Stimulated activated CD4-positive, alpha-beta T cell treated with anti-CD3 and anti-CD28 coated beads, Interleukin-4, amount 100 ng/mL, for 1 hour (primary cell): ENCODE results near the gene MARK1.

Experiments used
- DNase-seq: peaks from one replicate; pipeline ENCODE4 v3.0.0-alpha.2; 2020

The MARK1 gene

DNA sequence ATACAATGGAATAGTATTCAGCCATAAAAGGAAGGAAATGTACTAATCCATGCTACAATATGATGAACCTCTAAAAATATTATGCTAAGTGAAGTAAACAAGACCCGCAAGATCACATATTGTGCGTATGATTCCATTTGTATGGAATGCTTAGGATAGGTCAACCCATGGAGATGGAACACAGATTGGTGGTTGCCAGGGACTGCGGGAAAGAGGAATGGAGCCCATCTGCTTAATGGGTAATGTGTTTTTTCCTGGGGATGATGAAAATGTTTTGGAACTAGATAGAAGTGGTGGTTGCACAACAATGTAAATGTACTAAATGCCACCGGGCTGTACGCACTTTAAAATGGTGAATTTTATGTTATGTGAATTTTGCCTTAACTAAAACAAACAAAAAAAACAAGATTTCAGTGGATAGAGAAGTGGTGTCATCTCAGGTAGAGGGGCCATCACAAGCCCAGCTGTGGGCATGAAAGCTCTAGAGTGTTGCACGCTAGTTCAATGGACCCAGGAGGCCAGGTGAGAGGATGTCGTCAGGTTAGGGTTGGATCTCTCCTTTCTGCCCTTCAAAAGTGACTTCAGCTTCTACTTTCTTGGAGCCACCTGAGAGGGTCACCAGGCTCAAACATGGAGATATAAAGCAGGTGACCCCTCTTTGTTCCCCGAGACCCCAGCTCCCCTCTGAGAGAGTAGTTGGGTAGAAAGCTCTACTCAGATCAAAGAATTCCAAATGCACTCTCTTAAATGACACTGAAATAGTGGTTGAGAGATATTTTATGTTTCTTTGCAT lies 164.7 kb downstream of the MARK1 start:
- no peak for DNase-seq

DNA sequence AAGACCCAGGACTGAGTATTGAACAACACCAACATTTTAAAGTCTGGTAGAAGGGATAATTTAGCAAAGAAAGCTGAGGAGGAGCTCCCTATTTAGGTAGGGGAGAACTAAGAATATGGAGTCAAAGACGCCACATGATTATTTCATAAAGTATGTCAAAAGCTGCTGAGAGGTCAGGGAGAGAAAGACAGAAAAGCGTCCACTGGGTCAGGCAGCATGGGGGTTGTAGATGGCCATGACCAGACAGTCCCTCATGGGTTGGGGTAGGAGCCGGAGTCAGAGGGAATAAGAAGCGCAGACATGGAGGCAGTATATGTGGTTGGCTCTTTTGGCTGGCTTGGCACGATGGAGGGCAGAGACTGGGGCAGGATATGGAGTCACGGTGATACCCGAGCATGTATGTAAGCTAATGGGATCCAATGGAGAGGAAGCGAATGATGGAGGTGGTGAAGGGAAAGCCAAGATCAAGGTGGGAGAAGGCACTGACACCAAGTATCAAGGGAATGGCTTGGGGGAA lies 167.0 kb downstream of the MARK1 start:
- no peak for DNase-seq

DNA sequence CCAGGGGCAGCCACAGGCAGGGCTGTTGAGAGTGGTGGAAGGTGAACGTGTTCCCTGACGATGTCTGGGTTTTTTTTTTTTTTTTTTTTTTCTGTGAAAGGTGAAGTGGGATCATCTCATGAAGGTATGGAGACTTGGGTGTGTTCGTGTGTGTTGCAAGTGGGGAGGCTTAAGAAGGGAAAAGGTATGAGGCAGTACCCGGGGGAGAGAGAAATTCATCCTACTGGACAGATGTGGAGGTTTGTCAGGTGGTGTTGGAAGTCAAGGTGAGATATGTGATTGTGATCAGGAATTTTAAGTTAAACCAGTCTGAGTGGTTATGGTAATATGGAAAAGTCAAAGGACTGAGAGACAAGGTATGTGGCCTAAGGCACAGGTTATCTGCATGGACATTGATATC lies 167.5 kb downstream of the MARK1 start:
- no peak for DNase-seq

DNA sequence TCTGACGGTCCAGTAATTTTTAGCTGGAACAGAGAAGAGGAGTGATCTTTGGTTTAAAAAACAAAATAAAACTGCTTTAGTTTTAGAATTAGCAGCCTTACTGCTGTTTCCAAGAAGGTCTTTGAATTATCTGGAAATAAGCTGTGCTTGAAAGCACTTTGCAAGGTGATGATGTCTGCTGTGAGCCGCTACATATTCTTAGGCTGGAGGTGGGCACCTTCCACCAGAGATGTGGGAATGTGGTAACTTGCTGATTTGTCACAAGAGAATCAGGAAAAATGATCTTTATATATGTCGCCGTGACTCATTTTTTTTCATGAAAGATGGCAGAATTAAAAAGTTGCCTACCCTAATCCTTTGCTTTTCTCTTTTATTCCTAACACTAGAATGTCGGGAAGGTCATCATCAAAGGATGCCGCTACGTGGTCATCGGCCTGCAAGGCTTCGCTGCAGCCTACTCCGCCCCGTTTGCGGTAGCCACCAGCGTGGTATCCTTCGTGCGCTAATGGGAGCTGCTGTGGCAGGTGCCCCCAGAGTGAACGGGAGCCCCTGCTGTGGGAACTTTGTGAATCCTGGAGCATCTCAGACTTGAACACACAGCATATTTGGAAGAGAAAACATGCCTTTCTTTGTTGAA lies 168.4 kb downstream of the MARK1 start:
- DNase-seq: no peak

DNA sequence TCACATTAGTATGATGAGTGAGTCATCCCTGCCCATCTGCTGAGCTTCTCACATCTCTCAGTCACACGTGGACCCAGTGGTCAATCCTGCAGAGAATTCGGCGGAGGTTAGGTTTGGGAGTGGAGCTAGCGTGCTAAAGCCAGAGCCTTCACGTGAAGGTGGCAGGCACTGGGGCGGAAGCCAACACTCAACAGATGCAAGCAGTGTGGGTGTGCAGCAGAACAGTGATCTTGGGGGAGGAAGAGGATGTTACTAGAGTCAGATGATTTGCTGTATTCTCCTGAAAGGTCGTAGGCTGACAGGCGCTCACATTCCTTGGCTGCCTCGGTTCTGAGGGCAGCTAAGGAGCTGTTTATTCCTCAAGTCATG lies 168.9 kb downstream of the MARK1 start:
- no peak for DNase-seq

DNA sequence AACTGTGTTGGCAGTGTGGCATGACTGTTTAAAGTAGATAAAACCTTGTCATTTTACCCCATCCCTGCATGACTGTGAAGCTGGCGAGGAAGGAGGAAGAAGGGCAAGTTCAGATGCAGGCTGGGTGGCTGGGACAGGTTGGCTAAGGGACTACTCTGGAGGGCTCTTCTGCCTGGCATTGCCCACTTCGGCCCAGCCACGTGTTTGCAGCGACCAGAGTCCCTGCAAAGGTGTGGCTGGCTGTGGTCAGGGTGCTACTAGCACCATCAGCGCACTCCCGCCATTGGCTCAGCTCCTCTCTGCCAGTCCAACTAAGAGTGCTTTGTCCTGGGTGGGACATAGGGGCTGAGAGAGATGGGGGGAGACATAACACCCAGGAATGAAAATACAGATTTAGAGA lies 169.4 kb downstream of the MARK1 start:
- DNase-seq: no peak

DNA sequence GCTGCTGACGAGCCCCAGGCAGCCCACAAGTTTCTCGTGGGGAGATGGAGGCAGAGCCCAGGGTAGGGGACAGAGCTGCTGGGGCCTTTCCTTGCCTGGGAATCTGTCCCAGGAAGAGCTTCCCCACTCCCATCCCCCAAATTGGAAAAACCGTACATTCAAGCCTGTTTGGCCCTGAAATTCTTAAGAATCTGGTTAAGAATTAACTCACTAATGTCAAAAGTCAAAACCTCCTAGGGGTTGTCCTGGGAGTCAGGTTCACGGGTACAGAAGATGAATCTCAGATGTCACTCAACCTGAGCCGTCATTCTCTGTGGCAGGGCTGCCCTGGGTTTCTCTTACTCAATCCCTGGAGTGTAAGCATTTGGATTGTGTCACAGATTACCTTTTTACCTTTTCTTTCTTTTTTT lies 170.7 kb downstream of the MARK1 start:
- DNase-seq: no peak

DNA sequence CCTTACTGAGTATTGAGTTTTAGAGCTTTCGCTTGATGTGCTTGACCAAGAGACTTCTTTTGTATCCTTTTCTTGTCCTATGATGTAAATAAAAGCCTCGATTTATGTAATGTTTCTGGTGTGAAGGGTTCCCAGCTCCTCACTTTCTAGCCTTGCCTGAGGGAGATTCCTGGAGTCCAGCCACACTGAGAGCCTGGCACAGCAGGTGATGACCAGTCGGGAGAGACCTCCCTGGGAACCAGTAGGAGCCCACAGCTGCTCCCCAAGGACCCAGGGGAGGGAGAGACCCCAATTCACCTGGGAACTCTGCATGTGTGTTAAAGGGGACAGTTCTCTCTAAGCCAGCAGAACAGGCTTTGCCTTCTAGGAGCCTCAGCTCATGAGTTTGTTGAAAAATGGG lies 171.1 kb downstream of the MARK1 start:
- DNase-seq: no peak

DNA sequence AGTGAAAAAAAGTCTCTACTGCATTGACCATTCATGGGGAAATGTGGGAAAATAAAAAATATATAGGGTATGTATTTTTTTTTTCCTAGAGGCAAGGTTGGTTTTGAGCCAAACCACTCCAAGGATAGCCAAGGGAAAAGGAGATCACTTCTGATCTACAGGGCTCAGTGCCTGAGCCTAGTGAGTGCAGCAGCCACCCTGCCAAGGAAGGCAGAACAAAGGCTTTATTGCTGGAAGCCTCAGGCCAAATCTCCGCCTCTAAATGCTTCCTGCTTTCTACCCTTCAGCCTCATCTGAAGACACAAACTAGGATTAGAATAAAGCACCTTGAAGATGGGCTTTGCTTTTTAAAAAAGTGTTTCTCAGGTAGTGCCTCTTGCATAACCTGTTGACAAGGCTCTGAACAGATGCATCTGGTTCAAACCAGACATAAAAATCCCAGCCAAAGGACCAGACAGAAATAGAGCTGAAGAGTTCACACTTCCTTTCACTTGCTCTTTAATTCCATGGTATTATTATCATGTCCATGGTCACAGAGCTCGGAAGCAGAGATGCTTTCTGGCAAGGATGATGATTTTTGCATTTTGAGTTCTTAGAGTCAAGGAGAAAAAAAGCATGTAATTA lies 172.7 kb downstream of the MARK1 start:
- DNase-seq: no peak

DNA sequence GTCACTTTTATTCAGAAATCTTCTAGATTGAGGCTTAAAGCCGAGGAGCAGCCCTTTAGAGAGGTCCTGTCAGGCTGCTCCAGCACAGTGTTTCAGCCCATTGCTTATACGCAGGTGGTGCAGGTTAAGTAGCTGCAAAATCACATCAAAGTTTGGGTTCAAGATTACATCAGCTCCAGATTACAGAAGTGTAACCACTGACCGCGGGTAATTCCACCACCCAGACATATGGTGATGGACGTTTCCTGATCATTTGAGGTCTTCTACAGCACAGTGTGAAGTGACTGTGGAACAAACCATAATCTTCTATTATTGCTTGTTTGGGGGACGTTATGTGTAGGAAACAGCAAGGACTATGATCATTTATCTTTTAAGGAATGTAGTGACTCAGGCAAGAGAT lies 174.0 kb downstream of the MARK1 start:
- DNase-seq: no peak

DNA sequence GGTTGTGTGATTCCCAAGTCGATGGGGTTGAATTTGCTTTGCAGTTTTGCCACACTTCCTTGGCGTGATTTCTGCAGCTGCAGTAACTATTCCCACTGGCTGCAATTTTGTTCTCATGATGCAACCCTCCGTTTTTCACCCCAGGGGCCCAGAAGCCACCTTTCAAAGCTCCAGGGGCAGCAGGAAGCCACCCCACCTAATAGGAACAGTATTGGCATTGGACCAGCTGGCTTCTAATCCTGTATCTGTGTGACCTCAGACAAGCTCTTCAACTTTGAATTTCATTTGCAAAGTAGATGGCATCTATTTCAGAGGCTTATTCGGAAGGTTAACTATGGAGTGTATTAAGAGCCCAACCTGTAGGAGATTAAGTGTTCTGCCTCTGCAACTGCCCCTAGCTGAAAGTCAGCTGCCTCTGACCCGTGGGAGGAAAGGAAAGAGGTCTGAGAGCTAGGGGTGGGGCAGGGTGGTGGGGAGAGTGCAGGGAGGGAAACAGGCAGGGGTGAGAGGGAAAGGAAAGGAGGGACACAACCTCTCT lies 174.9 kb downstream of the MARK1 start:
- DNase-seq: no peak

DNA sequence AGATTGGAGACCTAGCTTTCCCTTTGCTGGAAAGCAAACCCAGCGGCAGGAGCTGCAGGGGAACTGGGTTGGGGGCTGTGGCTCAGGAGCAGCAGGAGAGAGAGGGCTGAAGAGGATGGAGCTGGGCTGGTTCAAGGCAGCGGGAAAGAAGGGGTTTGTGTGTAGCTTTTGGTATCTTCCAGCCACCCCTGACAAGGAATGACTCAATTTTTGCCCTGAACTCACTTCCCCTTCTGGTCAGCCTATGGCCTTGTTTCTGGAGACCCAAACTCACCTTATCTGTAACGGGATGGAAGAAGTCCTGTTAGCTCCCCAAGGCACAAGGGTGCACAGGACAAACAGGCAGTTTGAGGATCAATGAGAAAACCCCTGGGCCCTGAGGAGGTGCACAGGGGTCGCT lies 175.4 kb downstream of the MARK1 start:
- DNase-seq: no peak

DNA sequence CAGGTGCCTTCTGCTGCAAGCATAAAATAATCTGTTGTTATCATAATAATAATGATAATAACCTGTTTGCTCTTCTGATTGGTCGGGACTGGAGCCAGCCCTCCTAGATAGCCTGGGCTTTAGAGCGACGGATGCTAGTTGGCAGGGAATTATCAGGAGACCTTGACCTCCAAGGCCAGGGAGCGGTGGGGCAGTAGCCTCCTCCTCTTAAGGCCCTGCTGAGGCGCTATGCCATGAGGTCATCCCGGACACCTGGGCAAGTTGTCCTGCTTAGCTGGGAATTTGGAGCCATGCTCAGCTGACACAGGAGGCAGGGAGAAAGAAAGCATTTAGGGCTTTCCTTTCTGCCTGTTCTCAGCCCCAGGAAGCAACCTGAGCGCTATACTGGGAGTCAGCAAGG lies 177.8 kb downstream of the MARK1 start:
- DNase-seq: no peak

DNA sequence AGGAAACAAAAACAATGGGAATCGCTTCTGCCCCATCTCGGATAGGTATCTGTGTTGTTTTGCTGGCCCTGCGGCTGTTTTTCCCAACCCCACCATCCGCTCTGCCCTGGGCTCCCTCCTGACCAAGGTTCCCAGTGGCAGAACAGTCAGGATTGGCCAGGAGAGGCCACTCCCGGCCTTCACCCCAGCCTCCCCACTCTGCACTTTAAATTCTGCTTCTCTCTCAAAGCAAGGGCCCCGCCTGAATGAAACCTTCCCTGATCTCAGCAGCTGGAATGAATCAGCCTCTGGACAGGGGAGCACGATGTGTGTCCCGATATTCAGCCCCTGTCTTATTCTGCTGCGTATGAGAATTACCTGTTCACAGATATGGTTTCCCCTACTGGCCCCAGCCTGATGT lies 178.5 kb downstream of the MARK1 start:
- no peak for DNase-seq

DNA sequence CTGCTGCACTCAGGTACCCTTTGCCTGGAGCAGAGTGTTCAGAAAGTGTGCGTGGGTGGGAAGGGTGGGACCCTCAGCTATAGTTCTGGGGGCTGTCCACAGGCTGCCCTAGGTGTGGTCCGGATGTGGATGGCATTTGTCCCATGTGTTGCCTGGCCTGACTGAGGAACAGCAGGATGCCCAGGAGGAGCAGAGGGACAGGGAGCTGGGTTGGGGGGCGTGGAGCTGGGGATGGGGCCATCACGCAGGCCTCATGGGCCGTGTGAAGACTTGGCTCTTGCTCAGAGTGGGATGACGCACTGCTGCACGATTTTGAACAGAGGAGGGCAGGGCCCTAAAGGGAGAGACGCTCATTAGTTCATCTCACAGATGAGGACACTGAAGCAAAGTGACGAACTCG lies 179.2 kb downstream of the MARK1 start:
- DNase-seq: no peak

DNA sequence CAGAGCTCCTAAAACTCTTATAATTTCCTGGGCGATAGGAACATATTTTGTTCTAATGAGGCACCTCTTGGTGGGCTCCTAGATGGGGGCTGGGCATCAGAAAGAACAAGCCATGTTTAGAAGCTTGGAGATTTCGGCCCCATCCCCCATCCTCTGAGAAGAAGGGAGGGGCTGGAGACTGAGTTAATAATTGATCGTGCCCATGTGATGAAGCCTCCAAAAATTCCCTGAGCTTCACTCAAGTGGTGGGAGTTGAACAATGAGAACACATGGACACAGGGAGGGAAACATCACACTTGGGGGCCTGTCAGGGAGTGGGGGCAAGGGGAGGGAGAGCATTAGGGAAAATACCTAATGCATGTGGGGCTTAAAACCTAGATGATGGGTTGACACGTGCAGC lies 180.3 kb downstream of the MARK1 start:
- DNase-seq: no peak

DNA sequence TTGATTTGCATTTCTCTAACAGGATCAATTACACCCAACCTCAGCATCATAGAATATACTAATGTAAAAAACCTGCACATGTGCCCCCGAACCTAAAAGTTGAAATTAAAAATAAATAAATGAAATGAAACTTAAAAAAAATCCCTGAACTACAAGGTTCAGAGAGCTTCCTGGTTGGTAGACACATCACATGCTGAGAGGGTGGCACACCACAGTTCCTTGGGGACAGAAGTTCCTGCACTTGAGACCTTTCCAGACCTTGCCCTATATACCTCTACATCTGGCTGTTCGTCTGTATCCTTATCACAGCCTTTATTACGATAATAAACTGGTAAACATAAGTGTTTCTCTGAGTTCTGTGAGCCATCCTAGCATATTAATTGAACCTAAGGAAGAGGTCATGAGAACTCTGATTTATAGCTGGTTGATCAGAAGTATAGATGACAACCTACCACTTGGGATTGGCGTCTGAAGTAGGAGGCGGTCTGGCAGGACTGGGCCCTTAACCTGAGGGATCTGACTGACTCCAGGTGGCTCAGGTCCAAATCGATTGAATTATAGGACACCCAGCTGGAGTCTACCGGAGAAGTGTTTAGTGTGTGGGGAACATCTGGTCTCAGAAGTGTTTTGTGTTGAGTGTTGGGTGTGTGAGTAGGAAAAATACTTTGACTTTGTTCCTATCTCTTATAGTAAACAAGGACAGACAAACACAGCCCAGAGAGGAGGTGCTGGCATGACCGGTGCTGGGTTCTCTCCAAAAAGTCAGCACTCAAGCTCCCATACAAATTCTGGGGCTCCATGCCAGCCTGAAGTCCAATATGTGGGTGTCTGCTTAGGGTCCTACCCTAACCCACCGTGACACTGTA lies 181.2 kb downstream of the MARK1 start:
- DNase-seq: no peak

DNA sequence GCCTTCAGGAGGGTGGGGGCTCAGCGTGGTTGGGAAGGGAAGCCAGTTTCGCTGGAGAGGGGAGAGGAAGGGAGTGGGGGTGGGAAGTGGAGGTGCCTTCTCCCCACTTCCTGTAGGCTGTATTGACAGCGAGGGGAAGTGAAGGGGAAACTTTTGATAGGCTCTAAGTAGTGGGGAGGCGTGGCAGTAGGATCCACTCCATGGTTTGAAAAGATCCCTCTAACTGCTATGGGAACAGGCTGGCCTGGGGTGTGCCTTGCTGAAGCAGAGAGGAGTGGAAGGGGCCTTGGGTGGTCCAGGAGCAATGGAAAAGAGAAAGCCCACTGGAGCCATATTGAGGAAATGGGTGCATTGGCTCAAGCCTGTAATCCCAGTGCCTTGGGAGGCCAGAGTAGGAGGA lies 182.4 kb downstream of the MARK1 start:
- DNase-seq: no peak

DNA sequence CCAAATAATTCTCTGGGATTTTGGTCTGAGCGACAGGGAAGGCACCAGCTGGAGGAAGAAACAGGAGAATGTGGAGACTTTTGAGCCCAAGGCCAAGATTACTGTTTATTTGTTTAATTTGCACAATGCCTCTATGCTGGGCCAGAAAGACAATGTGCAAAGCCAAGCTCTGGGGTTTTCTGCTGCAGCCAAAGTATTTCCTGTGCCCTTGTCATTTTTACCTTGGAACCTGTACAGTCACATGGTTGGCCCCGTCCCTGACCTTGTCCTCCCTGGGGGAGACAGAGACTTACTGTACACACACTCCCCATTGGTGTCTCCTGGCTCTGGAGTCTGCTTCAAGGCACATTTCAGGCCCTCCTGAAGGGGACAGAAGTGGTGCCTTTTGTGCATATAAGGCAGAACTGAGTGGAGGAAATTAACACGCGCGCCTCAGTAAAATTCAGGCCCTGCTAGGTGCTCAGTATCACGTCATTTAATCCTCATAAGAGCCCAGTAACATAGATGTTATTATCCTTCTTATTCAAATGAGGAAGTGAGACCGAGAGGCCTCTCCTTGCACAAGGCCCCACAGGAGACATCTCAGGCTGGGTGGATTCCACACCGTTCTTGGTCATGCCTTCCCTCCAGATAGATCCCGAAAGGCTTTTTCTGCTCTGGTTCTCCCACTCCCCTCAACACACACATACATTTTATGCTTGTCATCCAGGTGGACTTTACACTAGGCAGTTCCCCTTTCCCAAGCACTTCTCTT lies 183.3 kb downstream of the MARK1 start:
- no peak for DNase-seq
